HepG2 (cell line): Measurements from ENCODE around the gene MAPK11. TPM values are rescaled to one million over a fixed set of nuclear protein-coding genes. Genes with fewer than 3 reads are reported as not detected.

Experiments used
- ATRX ChIP-seq: sonication (generic); formaldehyde crosslinking; IDR thresholded peaks from 2 replicates; pipeline ENCODE4 v1.4.0; 2020; ENCODE audit warnings: missing genetic modification reagents, borderline replicate concordance
- DNMT3B ChIP-seq: conservative IDR thresholded peaks from 2 replicates; pipeline ENCODE4 v1.6.1; 2016; ENCODE audit warnings: missing biosample characterization, control low read depth
- HNRNPUL1 ChIP-seq: fragments of 200-400 bp; formaldehyde crosslinking; IDR thresholded peaks from 2 replicates; pipeline ENCODE4 v1.6.1; 2017; ENCODE audit warnings: low read depth, mild to moderate bottlenecking, low read length, moderate library complexity
- KMT2B ChIP-seq: IDR thresholded peaks from 2 replicates; pipeline ENCODE4 v1.6.1; 2016; ENCODE audit warnings: missing genetic modification reagents, missing compliant biosample characterization
- NRL ChIP-seq: sonication (generic); formaldehyde crosslinking; IDR thresholded peaks from 2 replicates; pipeline ENCODE4 v1.5.0; 2020; ENCODE audit warnings: missing genetic modification reagents, mild to moderate bottlenecking, moderate library complexity, borderline replicate concordance
- PCBP1 ChIP-seq: fragments of 200-400 bp; formaldehyde crosslinking; IDR thresholded peaks from 2 replicates; pipeline ENCODE4 v1.6.1; 2017; ENCODE audit warnings: mild to moderate bottlenecking, low read depth, low read length, borderline replicate concordance
- RORA ChIP-seq: sonication (generic); formaldehyde crosslinking; IDR thresholded peaks from 2 replicates; pipeline ENCODE4 v1.5.0; 2020; ENCODE audit warnings: mild to moderate bottlenecking, missing genetic modification reagents, moderate library complexity
- SALL2 ChIP-seq: sonication (generic); formaldehyde crosslinking; IDR thresholded peaks from 2 replicates; pipeline ENCODE4 v1.8.1; 2023; ENCODE audit warnings: mild to moderate bottlenecking, missing genetic modification reagents, inconsistent platforms
- SAP130 ChIP-seq: IDR thresholded peaks from 2 replicates; pipeline ENCODE4 v1.6.1; 2016; ENCODE audit warnings: low read depth
- ZBTB21 ChIP-seq: sonication (generic); formaldehyde crosslinking; IDR thresholded peaks from 2 replicates; pipeline ENCODE4 v1.4.0; 2020; ENCODE audit warnings: missing genetic modification reagents
- ZNF335 ChIP-seq: sonication (generic); formaldehyde crosslinking; IDR thresholded peaks from 2 replicates; pipeline ENCODE4 v1.4.0; 2020; ENCODE audit warnings: missing genetic modification reagents
- polyA plus RNA-seq, 8 experiments: library from polyadenylated mRNA; depleted of rRNA in 3 of 8; stranded (reverse) in 7 of 8; unstranded in 1 of 8; fragments of >200 nt; fragmentation: Illumina TruSeq in 4 of 8; extraction: Trizol in 4 of 8; gene quantifications; 2 replicates each; pipeline versions ENCODE4 v1.2.1 to v1.2.3, GENCODE V29; 2011 to 2016; ENCODE audit warnings: low read depth in 4 of 8, missing spikeins in 1 of 8, mixed read lengths in 1 of 8; ENCODE audit not compliant: insufficient read depth in 1 of 8
- total RNA-seq, 5 experiments: library from RNA; depleted of rRNA; stranded (reverse); fragments of >200 nt; fragmentation: Illumina TruSeq; extraction: Trizol; gene quantifications; 2 replicates each; pipeline ENCODE4 v1.2.3, GENCODE V29; 2016; ENCODE audit warnings: low read depth in 1 of 5
- TF ChIP-seq, protein P1 (sequence below): sonication (generic); formaldehyde crosslinking; IDR thresholded peaks from 2 replicates; pipeline ENCODE4 v1.5.0; 2020; ENCODE audit warnings: missing genetic modification reagents, mild to moderate bottlenecking, borderline replicate concordance
- TF ChIP-seq, protein P2 (sequence below): sonication (generic); formaldehyde crosslinking; IDR thresholded peaks from 2 replicates; pipeline ENCODE4 v1.8.0; 2022; ENCODE audit warnings: low read depth, missing genetic modification reagents
- TF ChIP-seq, protein P3 (sequence below): sonication (generic); formaldehyde crosslinking; IDR thresholded peaks from 2 replicates; pipeline ENCODE4 v1.4.0; 2020; ENCODE audit warnings: missing genetic modification reagents
- TF ChIP-seq, protein P4 (sequence below): sonication (generic); formaldehyde crosslinking; IDR thresholded peaks from 2 replicates; pipeline ENCODE4 v1.4.0; 2020; ENCODE audit warnings: missing genetic modification reagents
- TF ChIP-seq, protein P5 (sequence below): sonication (generic); formaldehyde crosslinking; IDR thresholded peaks from 2 replicates; pipeline ENCODE4 v1.4.0; 2020; ENCODE audit warnings: mild to moderate bottlenecking, missing genetic modification reagents

Gene MAPK11
- total and polyA plus RNA-seq, 2 of the 13 experiments (the other 11 are each of a cell fraction or from before 2014, with no cell fraction given), result 0.15 to 0.17 TPM

DNA sequence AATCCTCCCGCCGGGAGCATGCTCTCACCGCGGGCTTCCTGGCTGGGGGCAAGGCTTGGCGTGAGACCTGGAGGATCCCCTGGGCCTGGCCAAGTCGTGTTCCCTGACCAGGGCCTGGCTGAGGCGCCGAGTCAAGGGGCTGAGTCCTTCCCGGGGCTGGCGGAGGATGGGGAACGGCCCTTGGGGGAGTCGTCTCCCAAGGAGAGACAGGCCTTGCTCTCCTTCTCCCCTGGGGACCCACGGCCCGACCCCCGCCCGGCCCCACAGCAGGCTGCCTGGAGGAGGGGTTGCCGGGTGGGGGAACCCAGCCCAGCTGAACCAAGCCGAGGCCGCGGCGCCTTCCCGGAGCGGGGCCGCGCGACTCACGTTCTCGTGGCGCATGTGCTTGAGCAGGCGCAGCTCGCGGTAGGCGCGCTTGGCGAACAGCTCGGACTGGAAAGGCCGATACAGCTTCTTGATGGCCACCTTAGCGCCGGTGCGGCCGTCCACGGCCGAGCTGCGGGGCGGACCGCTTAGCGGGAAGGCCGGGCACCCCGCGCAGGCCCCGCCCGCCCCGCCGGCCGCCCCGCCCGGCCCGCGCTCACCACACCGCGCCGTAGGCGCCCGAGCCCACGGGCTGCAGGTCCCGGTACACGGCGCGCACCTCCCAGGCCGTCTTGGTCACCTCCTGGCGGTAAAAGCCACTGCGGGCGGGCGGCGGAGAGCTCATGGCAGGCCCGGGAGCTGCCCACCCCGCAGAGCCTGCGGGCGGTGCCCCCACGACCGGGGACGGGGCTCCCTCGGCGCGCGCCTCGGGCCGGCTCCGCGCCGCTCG is 9.2 kb downstream of the MAPK11 start (continued):
- TF ChIP-seq ZNF335 (no peak), RORA (CRISPR knock-in tag) (no peak), NRL (CRISPR knock-in tag) (peak; percentile 75; the same call in 1 of the 2 replicates), KMT2B (CRISPR knock-in tag) (peak; percentile 46; the same call in 1 of the 2 replicates), ZBTB21 (no peak), DNMT3B (CRISPR knock-in tag) (no peak), SAP130 (CRISPR knock-in tag) (peak; percentile 55), ATRX (CRISPR knock-in tag) (no peak), SALL2 (0 out of 2 replicates have a peak, but pooled peaks have one; percentile 18), HNRNPUL1 (no peak), PCBP1 (no peak)
- TF ChIP-seq, protein P1, sequence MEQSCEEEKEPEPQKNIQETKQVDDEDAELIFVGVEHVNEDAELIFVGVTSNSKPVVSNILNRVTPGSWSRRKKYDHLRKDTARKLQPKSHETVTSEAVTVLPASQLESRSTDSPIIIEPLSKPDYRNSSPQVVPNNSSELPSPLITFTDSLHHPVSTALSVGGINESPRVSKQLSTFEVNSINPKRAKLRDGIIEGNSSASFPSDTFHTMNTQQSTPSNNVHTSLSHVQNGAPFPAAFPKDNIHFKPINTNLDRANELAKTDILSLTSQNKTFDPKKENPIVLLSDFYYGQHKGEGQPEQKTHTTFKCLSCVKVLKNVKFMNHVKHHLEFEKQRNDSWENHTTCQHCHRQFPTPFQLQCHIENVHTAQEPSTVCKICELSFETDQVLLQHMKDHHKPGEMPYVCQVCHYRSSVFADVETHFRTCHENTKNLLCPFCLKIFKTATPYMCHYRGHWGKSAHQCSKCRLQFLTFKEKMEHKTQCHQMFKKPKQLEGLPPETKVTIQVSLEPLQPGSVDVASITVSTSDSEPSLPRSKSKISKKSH (CRISPR knock-in tag), result peak; percentile 63; the same call in 1 of the 2 replicates
- TF ChIP-seq, protein P2, sequence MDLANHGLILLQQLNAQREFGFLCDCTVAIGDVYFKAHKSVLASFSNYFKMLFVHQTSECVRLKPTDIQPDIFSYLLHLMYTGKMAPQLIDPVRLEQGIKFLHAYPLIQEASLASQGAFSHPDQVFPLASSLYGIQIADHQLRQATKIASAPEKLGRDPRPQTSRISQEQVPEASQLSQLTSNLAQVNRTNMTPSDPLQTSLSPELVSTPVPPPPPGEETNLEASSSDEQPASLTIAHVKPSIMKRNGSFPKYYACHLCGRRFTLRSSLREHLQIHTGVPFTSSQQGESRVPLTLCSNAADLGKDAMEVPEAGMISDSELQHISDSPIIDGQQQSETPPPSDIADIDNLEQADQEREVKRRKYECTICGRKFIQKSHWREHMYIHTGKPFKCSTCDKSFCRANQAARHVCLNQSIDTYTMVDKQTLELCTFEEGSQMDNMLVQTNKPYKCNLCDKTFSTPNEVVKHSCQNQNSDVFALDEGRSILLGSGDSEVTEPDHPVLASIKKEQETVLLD (CRISPR knock-in tag), result 0 out of 2 replicates have a peak, but pooled peaks have one; percentile 14
- TF ChIP-seq, protein P3, sequence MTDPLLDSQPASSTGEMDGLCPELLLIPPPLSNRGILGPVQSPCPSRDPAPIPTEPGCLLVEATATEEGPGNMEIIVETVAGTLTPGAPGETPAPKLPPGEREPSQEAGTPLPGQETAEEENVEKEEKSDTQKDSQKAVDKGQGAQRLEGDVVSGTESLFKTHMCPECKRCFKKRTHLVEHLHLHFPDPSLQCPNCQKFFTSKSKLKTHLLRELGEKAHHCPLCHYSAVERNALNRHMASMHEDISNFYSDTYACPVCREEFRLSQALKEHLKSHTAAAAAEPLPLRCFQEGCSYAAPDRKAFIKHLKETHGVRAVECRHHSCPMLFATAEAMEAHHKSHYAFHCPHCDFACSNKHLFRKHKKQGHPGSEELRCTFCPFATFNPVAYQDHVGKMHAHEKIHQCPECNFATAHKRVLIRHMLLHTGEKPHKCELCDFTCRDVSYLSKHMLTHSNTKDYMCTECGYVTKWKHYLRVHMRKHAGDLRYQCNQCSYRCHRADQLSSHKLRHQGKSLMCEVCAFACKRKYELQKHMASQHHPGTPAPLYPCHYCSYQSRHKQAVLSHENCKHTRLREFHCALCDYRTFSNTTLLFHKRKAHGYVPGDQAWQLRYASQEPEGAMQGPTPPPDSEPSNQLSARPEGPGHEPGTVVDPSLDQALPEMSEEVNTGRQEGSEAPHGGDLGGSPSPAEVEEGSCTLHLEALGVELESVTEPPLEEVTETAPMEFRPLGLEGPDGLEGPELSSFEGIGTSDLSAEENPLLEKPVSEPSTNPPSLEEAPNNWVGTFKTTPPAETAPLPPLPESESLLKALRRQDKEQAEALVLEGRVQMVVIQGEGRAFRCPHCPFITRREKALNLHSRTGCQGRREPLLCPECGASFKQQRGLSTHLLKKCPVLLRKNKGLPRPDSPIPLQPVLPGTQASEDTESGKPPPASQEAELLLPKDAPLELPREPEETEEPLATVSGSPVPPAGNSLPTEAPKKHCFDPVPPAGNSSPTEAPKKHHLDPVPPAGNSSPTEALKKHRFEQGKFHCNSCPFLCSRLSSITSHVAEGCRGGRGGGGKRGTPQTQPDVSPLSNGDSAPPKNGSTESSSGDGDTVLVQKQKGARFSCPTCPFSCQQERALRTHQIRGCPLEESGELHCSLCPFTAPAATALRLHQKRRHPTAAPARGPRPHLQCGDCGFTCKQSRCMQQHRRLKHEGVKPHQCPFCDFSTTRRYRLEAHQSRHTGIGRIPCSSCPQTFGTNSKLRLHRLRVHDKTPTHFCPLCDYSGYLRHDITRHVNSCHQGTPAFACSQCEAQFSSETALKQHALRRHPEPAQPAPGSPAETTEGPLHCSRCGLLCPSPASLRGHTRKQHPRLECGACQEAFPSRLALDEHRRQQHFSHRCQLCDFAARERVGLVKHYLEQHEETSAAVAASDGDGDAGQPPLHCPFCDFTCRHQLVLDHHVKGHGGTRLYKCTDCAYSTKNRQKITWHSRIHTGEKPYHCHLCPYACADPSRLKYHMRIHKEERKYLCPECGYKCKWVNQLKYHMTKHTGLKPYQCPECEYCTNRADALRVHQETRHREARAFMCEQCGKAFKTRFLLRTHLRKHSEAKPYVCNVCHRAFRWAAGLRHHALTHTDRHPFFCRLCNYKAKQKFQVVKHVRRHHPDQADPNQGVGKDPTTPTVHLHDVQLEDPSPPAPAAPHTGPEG, result no peak
- TF ChIP-seq, protein P4, sequence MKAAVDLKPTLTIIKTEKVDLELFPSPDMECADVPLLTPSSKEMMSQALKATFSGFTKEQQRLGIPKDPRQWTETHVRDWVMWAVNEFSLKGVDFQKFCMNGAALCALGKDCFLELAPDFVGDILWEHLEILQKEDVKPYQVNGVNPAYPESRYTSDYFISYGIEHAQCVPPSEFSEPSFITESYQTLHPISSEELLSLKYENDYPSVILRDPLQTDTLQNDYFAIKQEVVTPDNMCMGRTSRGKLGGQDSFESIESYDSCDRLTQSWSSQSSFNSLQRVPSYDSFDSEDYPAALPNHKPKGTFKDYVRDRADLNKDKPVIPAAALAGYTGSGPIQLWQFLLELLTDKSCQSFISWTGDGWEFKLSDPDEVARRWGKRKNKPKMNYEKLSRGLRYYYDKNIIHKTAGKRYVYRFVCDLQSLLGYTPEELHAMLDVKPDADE (CRISPR knock-in tag), result no peak
- TF ChIP-seq, protein P5, sequence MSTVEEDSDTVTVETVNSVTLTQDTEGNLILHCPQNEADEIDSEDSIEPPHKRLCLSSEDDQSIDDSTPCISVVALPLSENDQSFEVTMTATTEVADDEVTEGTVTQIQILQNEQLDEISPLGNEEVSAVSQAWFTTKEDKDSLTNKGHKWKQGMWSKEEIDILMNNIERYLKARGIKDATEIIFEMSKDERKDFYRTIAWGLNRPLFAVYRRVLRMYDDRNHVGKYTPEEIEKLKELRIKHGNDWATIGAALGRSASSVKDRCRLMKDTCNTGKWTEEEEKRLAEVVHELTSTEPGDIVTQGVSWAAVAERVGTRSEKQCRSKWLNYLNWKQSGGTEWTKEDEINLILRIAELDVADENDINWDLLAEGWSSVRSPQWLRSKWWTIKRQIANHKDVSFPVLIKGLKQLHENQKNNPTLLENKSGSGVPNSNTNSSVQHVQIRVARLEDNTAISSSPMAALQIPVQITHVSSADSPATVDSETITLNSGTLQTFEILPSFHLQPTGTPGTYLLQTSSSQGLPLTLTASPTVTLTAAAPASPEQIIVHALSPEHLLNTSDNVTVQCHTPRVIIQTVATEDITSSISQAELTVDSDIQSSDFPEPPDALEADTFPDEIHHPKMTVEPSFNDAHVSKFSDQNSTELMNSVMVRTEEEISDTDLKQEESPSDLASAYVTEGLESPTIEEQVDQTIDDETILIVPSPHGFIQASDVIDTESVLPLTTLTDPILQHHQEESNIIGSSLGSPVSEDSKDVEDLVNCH (CRISPR knock-in tag), result no peak
